Stimulated activated CD8-positive, alpha-beta memory T cell treated with anti-CD3 and anti-CD28 coated beads, Interleukin-12 subunit alpha, Interleukin-12 subunit beta, amount 100 ng/mL, for 24 hours (primary cell): Measurements from ENCODE around the gene FYCO1.
A peak's percentile ranks its signal among the peaks of the same experiment; 100 is the strongest.
"Not testable (repeated sequence)": the region's sequence is repeated elsewhere in the genome, so short reads cannot be mapped to it uniquely, and the experiment has no call there.

Experiments
- DNase-seq: peaks from one replicate; pipeline ENCODE4 v3.0.0-alpha.2; 2020; ENCODE audit errors: extremely low read depth

The FYCO1 gene

GRCh38 chr3:45995236-45996192 is at the start of gene FYCO1:
TSS of gene FYCO1 (minus strand) at chr3:45995824. CDS start at chr3:45984910, 10,914 bp downstream.
- DNase-seq, result peak; percentile 78

- no peak for DNase-seq
These were observed 43.3 kb upstream of the FYCO1 start for GRCh38 chr3:46038916-46039315.

GRCh38 chr3:46038071-46038470 is 42.4 kb upstream of the FYCO1 start:
- not testable (repeated sequence) for DNase-seq

- no peak for DNase-seq
These were observed 40.6 kb upstream of the FYCO1 start for GRCh38 chr3:46036191-46036590.

GRCh38 chr3:46031747-46032146 is 36.1 kb upstream of the FYCO1 start:
- DNase-seq, result no peak

DNA sequence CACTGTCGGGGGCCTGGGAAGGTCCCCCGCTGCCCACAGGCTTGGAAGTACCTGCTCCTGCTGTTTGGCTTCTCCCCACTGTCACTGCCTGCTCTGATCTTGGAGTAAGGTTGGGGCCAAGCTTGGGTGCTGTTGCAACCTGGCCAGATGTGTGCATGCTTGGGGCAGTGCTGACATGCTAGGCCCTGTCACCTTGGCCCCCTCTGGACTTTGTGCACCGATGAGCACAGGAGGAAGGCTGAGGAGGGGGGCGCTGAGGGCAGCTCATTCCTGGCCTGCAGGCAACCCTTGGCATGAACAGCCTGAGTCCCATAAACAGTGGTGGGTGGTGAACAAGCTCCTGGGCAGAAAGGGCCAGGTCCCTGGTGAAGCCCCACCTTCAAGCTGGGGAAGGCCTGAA is 35.6 kb upstream of the FYCO1 start:
- DNase-seq, result no peak

- no peak for DNase-seq
These were observed 35.0 kb upstream of the FYCO1 start for GRCh38 chr3:46030626-46031025.

DNA sequence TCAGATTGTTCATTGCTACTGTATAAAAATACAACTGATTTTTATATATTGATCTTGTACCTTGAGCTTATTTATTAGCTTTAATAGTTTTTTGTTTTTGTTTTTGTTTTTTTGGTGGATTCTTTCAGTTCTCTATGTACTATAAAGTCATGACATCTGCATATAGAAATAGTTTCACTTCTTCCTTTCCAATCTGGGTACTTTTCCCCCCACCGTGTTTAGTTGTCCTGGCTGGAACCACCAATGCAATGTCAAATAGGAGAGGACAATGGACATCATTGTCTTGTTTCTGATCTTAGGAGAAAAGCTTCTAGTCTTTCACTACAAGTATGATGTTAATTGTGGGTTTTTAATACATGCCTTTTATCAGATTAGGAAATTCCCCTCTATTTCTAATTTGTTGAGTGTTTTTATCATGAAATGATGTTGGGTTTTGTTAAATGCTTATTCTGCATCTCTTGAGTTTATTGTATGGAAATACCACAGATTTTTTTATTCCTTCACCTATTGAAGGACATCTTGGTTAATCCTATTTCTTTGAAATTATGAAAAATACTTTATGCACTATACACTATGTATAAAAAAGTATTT is 34.4 kb upstream of the FYCO1 start:
- DNase-seq, result no peak

DNA sequence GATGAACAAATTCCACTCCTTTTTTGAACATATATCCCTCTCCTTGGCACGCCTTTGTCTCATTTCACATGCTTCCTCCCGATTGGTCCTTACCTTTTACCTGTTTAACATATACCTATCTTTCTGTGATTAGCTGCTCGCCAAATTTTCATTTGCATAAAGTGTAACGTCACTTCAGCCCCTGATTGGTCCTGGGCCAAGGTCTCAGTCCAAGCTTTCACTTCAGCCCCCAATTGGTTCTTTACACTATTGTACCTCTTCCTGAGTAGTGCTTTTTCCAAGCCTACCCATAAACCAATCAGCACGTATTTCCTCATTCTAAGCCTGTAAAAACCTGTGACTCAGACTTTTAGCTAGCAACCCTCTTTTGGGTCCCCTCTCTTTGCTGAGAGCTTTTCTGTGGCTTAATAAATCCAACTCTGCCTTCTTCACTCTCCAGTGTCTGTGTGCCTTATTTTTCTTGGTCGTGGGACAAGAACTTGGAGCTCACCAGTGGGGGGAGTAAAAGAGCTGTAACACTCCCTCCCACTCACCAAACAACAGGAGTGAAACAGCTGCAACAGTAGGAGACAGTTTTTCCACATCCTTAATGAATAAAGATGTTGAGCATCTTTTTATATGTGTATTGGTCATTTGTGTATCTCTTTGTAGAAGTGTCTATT is 32.2 kb upstream of the FYCO1 start:
- DNase-seq, result no peak

- DNase-seq, result no peak
These were observed 31.5 kb upstream of the FYCO1 start, which contains the start of gene XCR1 for GRCh38 chr3:46027021-46027705. TSS of gene XCR1 (minus strand) at chr3:46027483. CDS start at chr3:46021947, 5,536 bp downstream.

GRCh38 chr3:46025139-46025538 is 29.5 kb upstream of the FYCO1 start:
- no peak for DNase-seq

- no peak for DNase-seq
These were observed 28.5 kb upstream of the FYCO1 start for GRCh38 chr3:46024131-46024530.

DNA sequence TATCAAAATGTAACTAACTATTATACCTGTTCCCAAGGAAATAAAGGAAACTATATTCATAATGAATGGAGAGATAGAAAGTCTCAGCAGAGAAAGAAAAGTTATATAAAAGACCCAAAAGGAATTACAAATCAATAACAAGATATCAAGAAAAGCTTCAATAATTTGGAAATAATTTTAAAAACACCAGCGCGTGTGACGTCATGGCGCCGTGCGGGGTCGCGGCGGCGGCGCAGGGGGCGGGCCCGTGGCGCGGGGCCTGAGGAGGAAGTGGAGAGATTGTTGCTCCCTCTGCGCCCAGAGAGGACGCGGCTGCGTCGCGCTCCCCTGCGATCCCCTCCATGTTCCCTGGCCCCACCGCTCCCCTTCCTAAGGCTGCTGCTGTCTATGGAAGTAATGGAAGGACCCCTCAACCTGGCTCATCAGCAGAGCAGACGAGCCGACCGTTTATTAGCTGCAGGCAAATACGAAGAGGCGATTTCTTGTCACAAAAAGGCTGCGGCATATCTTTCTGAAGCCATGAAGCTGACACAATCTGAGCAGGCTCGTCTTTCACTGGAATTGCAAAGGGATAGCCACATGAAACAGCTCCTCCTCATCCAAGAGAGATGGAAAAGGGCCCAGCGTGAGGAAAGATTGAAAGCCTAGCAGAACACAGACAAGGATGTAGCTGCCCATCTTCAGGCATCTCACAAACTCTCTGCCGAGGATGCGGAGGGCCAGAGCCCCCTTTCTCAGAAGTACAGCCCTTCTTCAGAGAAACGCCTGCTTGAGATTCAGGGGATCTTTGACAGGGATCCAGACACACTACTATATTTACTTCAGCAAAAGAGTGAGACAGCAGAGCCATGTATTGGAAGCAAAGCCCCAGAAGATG is 27.5 kb upstream of the FYCO1 start:
- no peak for DNase-seq

DNA sequence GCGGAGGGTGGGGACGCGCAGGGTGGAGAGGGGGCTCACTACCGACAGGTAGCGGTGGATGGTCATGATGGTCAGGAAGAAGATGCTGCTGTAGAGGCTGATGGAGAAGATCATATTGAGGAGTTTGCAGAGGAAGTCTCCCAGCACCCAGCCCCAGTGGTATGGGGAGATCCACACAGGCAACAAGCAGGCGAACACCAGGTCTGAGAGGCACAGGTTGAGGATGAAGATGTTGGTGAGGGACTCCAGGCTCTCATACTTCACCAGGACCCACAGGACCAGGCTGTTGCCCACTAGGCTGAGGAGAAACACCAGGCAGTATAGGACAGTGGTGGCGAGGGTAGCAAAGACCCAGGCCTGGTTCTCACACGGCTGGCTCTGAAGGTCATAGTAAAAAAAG is 25.9 kb upstream of the FYCO1 start:
- DNase-seq, result no peak

DNA sequence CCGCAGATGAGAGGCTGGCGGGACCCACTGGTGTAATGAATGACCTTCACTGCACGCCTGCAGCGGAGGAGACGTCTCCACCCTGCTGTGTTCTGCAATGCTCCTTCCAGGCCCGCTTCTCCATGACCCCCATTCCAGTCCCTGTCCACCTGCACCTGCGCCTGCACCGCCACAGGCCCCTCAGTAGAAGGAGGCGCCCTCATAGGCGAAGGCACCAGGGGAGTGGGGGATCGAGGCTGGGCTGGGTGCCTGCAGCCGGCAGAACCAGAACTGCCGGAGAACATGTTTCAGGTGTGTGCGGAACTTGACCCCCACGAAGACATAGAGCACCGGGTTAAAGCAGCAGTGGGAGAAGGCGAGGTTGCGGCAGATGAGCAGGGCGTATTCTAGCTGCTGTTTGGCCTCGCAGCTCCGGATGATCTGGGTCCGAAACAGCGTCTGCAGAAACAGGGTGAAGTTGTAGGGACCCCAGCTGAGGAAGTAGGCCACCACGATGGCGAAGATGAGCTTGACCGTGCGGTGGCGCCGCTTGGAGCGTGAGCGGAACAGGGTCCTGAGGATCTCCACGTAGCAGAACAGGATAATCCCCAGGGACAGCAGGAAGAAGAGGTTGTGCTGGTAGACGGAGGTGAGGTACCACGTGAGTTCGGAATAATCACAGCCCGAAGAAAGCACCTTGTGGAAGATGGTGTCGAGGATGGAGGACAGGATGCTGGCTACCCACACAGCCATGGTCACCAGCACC is 25.3 kb upstream of the FYCO1 start:
- no peak for DNase-seq

DNA sequence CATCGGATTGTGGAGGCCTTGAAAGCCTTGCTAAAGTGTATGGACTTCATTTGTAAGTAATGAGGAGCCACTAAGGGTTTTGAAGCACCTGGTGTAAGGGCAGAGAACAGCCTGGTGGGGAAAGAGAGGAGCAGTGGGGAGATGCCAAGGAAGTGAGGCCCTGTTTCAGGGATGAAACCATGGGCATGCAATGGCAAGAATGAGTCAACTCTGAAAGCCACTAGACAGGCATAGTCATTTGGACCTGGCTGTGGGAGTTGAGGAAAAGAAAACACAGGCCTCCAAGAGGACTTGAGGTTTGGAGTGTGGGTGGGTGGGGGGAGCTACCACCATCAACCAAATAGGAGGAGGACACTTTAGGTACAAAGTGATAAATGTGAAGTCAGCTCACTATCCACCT is 24.1 kb upstream of the FYCO1 start:
- peak; percentile 3 for DNase-seq

- no peak for DNase-seq
These were observed 22.1 kb upstream of the FYCO1 start for GRCh38 chr3:46017720-46018119.

GRCh38 chr3:46013316-46014094 is 17.9 kb upstream of the FYCO1 start:
- no peak for DNase-seq

GRCh38 chr3:46012246-46012645 is 16.6 kb upstream of the FYCO1 start:
- no peak for DNase-seq
